Ascending aorta (tissue), 2 donors: ENCODE data around the gene YPEL2. TPM values are rescaled to one million over a fixed set of nuclear protein-coding genes. Genes with fewer than 3 reads are reported as not detected.

Source experiments
- DNase-seq, 2 donors: peaks; one replicate each; pipeline ENCODE4 v3.0.0-alpha.2; 2019; ENCODE audit warnings: low spot score in 2 of 2
- H3K27ac ChIP-seq, 2 donors: fragments of 200-600 bp; sonication (generic); one replicate each; pipeline ENCODE4 v1.5.1; 2016 to 2017; ENCODE audit warnings: mild to moderate bottlenecking in 1 of 2
- H3K27me3 ChIP-seq: fragments of 200-600 bp; sonication (generic); one replicate; pipeline ENCODE4 v1.5.1; 2017
- H3K36me3 ChIP-seq, 2 donors: fragments of 200-600 bp; sonication (generic); one replicate each; pipeline ENCODE4 v1.5.1; 2016
- H3K4me1 ChIP-seq, 2 donors: fragments of 200-600 bp; sonication (generic); one replicate each; pipeline ENCODE4 v1.5.1; 2016 to 2017; ENCODE audit warnings: mild to moderate bottlenecking in 1 of 2
- H3K4me3 ChIP-seq, 2 donors: fragments of 200-600 bp; sonication (generic); one replicate each; pipeline ENCODE4 v1.5.1; 2016 to 2017; ENCODE audit warnings: mild to moderate bottlenecking in 1 of 2
- H3K9me3 ChIP-seq, 2 donors: fragments of 200-600 bp; sonication (generic); one replicate each; pipeline ENCODE4 v1.5.1; 2016
- CTCF ChIP-seq, 3 experiments: fragments of 200-600 bp in 2 of 3; fragments of 450-650 bp in 1 of 3; sonication (generic) in 2 of 3; IDR thresholded peaks; one replicate each; pipeline ENCODE4 v1.5.1; 2016 to 2019; ENCODE audit warnings: antibody characterized with exemption in 3 of 3, mild to moderate bottlenecking in 1 of 3, moderate library complexity in 1 of 3
- intact Hi-C: fragments of 100-400 bp; cut with DNase I; formaldehyde crosslinking; loops from one replicate; pipeline ENCODE4 v1.15.1; 2023
- total RNA-seq: library from RNA; depleted of rRNA; stranded (reverse); fragments of >200 nt; gene quantifications from one replicate; pipeline ENCODE4 v1.1.0, GENCODE V29; 2016

Gene YPEL2
- total RNA-seq, 1 donor from 2014 or later = 10.5 TPM

GRCh38 chr17:59332749-59333377 lies 1.4 kb downstream of the YPEL2 start:
- peak; percentile 33 to 81 for DNase-seq

DNA sequence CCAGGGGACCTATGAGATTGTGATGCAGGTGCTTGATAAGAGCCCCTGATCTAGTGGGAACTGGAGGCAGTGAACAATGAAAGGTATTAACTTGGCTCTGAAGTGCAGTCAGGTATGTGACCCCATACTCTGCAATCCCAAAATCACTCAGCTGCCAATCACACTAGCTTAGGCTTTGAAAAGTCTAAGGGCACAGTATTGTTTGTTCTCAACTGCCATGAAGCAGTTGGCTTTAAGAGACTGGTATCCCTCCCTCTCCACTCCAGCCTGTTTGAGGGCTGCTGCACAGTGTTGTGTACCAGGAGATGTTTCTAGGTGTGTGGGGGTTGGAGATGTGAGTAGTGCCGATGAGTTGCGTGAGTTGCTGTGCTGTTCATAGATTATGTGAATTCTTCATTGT lies 2.4 kb downstream of the YPEL2 start:
- peak overlapping the region; percentile 85 to 99 for H3K4me3 ChIP-seq

More at GRCh38 chr17:59332749-59333377, 1.4 kb downstream of the YPEL2 start:
- no peak for TF ChIP-seq CTCF (IDR thresholded peaks at IDR 0.05)
- H3K9me3 ChIP-seq = no peaks in the 10 kb centered on the region
- no peaks in the 10 kb centered on the region for H3K27me3 ChIP-seq
- peak overlapping the region; percentile 85 to 99 for H3K4me3 ChIP-seq
- intact Hi-C loops = loop anchor here (5.0 kb wide), 1 partner anchor 234 kb away; the partner anchor contains the start of gene DHX40
- H3K27ac ChIP-seq = peak overlapping the region; percentile 97 to 99
- H3K36me3 ChIP-seq = no peaks in the 10 kb centered on the region
- peaks cover 9 to 51% of the 10 kb centered on the region in 2 donors for H3K4me1 ChIP-seq

DNA sequence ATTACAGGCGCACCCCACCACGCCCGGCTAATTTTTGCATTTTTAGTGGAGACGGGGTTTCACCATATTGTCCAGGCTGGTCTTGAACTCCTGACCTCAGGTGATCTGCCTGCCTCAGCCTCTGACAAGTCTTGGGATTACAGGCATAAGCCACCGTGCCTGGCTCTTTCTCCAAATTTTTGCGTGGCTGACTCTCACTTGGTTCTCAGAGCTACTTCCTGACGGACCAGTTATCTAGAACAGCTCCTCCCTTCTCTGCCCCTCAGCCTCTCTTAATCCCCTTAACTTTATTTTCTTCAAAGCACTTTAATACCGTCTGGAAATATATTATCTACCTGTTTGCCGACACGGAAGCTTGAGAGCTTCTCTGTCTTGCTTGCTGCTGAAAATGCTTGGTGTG lies 4.2 kb downstream of the YPEL2 start:
- TF ChIP-seq CTCF (IDR thresholded peaks at IDR 0.05) = no peak
- Histone ChIP-seq H3K27ac (peak overlapping the region; percentile 97 to 99), H3K36me3 (no peaks in the 10 kb centered on the region), H3K9me3 (no peaks in the 10 kb centered on the region), H3K4me3 (peak overlapping the region in 1 of 2 donors; percentile 39), H3K4me1 (peaks cover 7 to 52% of the 10 kb centered on the region in 2 donors), H3K27me3 (no peaks in the 10 kb centered on the region)
- DNase-seq = no peak
- intact Hi-C loops = loop anchor here (2.0 kb wide), 1 partner anchor 15 kb away; no protein-coding TSS in a partner anchor

More for the DNA sequence above, 2.4 kb downstream of the YPEL2 start:
- H3K9me3 ChIP-seq = no peaks in the 10 kb centered on the region
- peak overlapping the region; percentile 97 to 99 for H3K27ac ChIP-seq
- H3K4me1 ChIP-seq = peaks cover 4 to 53% of the 10 kb centered on the region in 2 donors
- H3K36me3 ChIP-seq = no peaks in the 10 kb centered on the region
- intact Hi-C loops = loop anchor here (2.0 to 5.0 kb wide), 2 partner anchors 17 to 233 kb away; partner anchors contain the start of gene DHX40
- no peaks in the 10 kb centered on the region for H3K27me3 ChIP-seq
- DNase-seq = no peak
- TF ChIP-seq CTCF (IDR thresholded peaks at IDR 0.05) = no peak

GRCh38 chr17:59337741-59338299 lies 6.4 kb downstream of the YPEL2 start:
- H3K9me3 ChIP-seq = no peaks in the 10 kb centered on the region
- intact Hi-C loops = no loop called here
- no peak for TF ChIP-seq CTCF (IDR thresholded peaks at IDR 0.05)
- DNase-seq = no peak
- no peaks in the 10 kb centered on the region for H3K27me3 ChIP-seq
- no peaks in the 10 kb centered on the region for H3K36me3 ChIP-seq
- peak overlapping the region in 1 of 2 donors; percentile 20 for H3K27ac ChIP-seq
- H3K4me3 ChIP-seq = no peak overlapping the region
- peaks cover 12 to 71% of the 10 kb centered on the region in 2 donors for H3K4me1 ChIP-seq

- intact Hi-C loops = no loop called here
- peak overlapping the region; percentile 20 to 24 for H3K27ac ChIP-seq
- H3K9me3 ChIP-seq = no peaks in the 10 kb centered on the region
- H3K27me3 ChIP-seq = no peaks in the 10 kb centered on the region
- peaks cover 12 to 76% of the 10 kb centered on the region in 2 donors for H3K4me1 ChIP-seq
- no peak overlapping the region for H3K4me3 ChIP-seq
- H3K36me3 ChIP-seq = no peaks in the 10 kb centered on the region
- TF ChIP-seq CTCF (IDR thresholded peaks at IDR 0.05) = no peak
- no peak for DNase-seq
Observed at GRCh38 chr17:59338498-59338897, 7.0 kb downstream of the YPEL2 start.
